ENCODE measurements around the gene NOL9.
"Not testable (repeated sequence)": the region's sequence is repeated elsewhere in the genome, so short reads cannot be mapped to it uniquely, and the experiment has no call there.

NOL9 gene

GRCh38 chr1:6572653-6573383 is 18.5 kb upstream of the NOL9 start:
- no peak for DNase-seq (ENCODE audit: low read depth)

GRCh38 chr1:6570987-6571386 is 16.7 kb upstream of the NOL9 start:
- DNase-seq (ENCODE audit: low read depth): no peak

- no peak for DNase-seq (ENCODE audit: low read depth)
These were observed 15.8 kb upstream of the NOL9 start for GRCh38 chr1:6570100-6570499.

GRCh38 chr1:6569033-6569432 is 14.7 kb upstream of the NOL9 start:
- DNase-seq (ENCODE audit: low read depth): no peak

GRCh38 chr1:6560267-6560666 is 6.0 kb upstream of the NOL9 start:
- DNase-seq (ENCODE audit: low read depth): no peak

GRCh38 chr1:6559161-6559560 is 4.8 kb upstream of the NOL9 start:
- DNase-seq (ENCODE audit: low read depth): not testable (repeated sequence)

GRCh38 chr1:6557597-6557996 is 3.3 kb upstream of the NOL9 start:
- DNase-seq (ENCODE audit: low read depth): no peak

GRCh38 chr1:6554907-6555778 is 830 bp upstream of the NOL9 start, which contains the start of gene TAS1R1:
Gene TAS1R1, plus strand, starts transcription at chr1:6555307. Its CDS starts 67 bp downstream, at chr1:6555374.
- DNase-seq (ENCODE audit: low read depth): no peak

- no peak for DNase-seq (ENCODE audit: low read depth)
These were observed 7.0 kb downstream of the NOL9 start for GRCh38 chr1:6547301-6547700.

GRCh38 chr1:6546326-6546725 is 8.0 kb downstream of the NOL9 start:
- no peak for DNase-seq (ENCODE audit: low read depth)

GRCh38 chr1:6545276-6546112 is 8.8 kb downstream of the NOL9 start:
- no peak for DNase-seq (ENCODE audit: low read depth)

- DNase-seq (ENCODE audit: low read depth): no peak
These were observed 9.5 kb downstream of the NOL9 start for GRCh38 chr1:6544831-6545230.

GRCh38 chr1:6538956-6539355 is 15.4 kb downstream of the NOL9 start:
- DNase-seq (ENCODE audit: low read depth): no peak

- no peak for DNase-seq (ENCODE audit: low read depth)
These were observed 18.0 kb downstream of the NOL9 start for GRCh38 chr1:6536291-6536690.

- DNase-seq (ENCODE audit: low read depth): no peak
These were observed 19.1 kb downstream of the NOL9 start for GRCh38 chr1:6535214-6535613.

GRCh38 chr1:6534248-6534822 is 20.0 kb downstream of the NOL9 start:
- no peak for DNase-seq (ENCODE audit: low read depth)

- no peak for DNase-seq (ENCODE audit: low read depth)
These were observed 22.3 kb downstream of the NOL9 start for GRCh38 chr1:6531996-6532395.

GRCh38 chr1:6530504-6531160 is 23.7 kb downstream of the NOL9 start:
- no peak for DNase-seq (ENCODE audit: low read depth)

GRCh38 chr1:6528492-6528891 is 25.8 kb downstream of the NOL9 start:
- DNase-seq (ENCODE audit: low read depth): no peak

GRCh38 chr1:6526316-6526715 is 28.0 kb downstream of the NOL9 start:
- no peak for DNase-seq (ENCODE audit: low read depth)

GRCh38 chr1:6523566-6523965 is 30.7 kb downstream of the NOL9 start:
- DNase-seq (ENCODE audit: low read depth): no peak

All from stimulated activated CD8-positive, alpha-beta memory T cell treated with anti-CD3 and anti-CD28 coated beads, Interleukin-12 subunit alpha, Interleukin-12 subunit beta, amount 100 ng/mL, for 1 hour (primary cell).